ENCODE results near the gene CBLB.

The CBLB gene

DNA sequence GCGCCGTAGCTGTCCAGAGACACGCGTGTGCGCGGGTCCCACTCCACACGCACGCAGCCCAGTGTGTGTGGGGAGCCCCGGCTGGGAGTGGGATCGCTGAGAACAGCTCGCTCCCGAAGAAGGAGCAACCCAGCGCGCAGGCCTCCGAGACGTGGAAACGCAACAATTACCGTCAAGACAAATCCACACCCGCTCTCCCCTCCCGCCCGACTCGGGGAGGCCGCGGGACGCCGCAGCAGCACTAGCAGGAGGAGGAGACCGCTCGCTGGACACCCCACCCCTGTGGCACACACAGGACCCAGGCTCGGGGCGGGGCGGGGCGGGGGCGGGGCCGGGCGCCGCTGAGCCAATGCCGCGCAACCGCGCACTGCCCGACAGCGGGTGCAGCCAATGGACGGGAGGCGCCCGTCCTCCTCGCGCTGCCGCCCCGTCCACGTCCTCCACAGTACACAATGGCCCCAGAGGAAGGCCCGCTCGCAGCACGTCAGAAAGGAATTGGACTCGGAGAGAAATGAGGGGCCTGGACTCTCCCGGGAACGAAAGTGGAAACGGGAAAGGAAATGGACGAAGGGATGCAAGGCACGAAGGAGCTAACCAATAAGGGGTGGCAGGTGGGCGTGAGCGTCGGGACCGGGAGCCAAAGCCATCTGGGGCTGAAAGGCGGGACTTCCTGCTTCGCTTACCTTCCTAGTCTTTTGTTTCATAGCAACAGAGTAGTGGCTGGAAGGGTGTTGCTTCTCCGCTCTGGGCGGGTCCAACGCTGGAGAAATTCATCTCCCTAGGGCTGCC is at the start of gene CBLB:
TSS of gene CBLB (minus strand) at position 271 of the 789 bp plus-strand sequence. CDS start 1,435 bp downstream, outside the sequence.
- H3K36me3 ChIP-seq (ENCODE audit: control insufficient read depth, insufficient read depth, low read length) = peaks cover 10% of the 10 kb centered on the region
- no peaks in the 10 kb centered on the region for H3K9me3 ChIP-seq (ENCODE audit: control insufficient read depth, insufficient read depth, low read depth, low read length)
- no peaks in the 10 kb centered on the region for H3K27me3 ChIP-seq (ENCODE audit: control insufficient read depth, insufficient read depth, low read length)
- peak within 1 kb of the TSS; percentile 61 for H3K27ac ChIP-seq (ENCODE audit: low read depth, low read length)
- peak within 1 kb of the TSS; percentile 88 for H3K9ac ChIP-seq (ENCODE audit: low read length)
- H3K4me3 ChIP-seq (ENCODE audit: low read depth, low read length) = peak within 1 kb of the TSS; percentile 67
- peaks cover 22% of the 10 kb centered on the region for H3K4me1 ChIP-seq (ENCODE audit: control insufficient read depth, insufficient read depth, low read length)

GRCh38 chr3:105916767-105917166 is 48.0 kb upstream of the CBLB start:
- Histone ChIP-seq H3K4me1 (ENCODE audit: control insufficient read depth, insufficient read depth, low read length) (no peaks in the 10 kb centered on the region), H3K9me3 (ENCODE audit: control insufficient read depth, insufficient read depth, low read depth, low read length) (peaks cover 3% of the 10 kb centered on the region), H3K36me3 (ENCODE audit: control insufficient read depth, insufficient read depth, low read length) (no peaks in the 10 kb centered on the region), H3K27me3 (ENCODE audit: control insufficient read depth, insufficient read depth, low read length) (no peaks in the 10 kb centered on the region), H3K27ac (ENCODE audit: low read depth, low read length) (no peak overlapping the region), H3K4me3 (ENCODE audit: low read depth, low read length) (no peak overlapping the region), H3K9ac (ENCODE audit: low read length) (no peak overlapping the region)

DNA sequence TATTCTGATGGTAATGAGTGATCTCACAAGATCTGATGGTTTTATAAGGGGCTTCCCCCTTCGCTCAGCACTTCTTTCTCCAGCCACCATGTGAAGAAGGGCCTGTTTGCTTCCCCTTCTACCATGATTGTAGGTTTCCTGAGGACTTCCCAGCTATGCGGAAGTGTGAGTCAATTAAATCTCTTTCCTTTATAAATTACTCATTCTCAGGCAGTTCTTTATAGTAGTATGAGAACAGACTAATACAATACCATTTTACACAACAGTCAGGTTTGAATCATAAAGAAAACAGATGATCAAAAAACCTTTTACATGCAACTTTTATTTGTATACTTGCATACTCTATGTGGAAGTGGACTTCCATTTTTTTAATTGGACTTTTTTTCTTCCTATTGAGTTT is 46.7 kb upstream of the CBLB start:
- Histone ChIP-seq H3K27ac (ENCODE audit: low read depth, low read length) (no peak overlapping the region), H3K27me3 (ENCODE audit: control insufficient read depth, insufficient read depth, low read length) (no peaks in the 10 kb centered on the region), H3K9ac (ENCODE audit: low read length) (no peak overlapping the region), H3K36me3 (ENCODE audit: control insufficient read depth, insufficient read depth, low read length) (no peaks in the 10 kb centered on the region), H3K9me3 (ENCODE audit: control insufficient read depth, insufficient read depth, low read depth, low read length) (peaks cover 3% of the 10 kb centered on the region), H3K4me3 (ENCODE audit: low read depth, low read length) (no peak overlapping the region), H3K4me1 (ENCODE audit: control insufficient read depth, insufficient read depth, low read length) (no peaks in the 10 kb centered on the region)

DNA sequence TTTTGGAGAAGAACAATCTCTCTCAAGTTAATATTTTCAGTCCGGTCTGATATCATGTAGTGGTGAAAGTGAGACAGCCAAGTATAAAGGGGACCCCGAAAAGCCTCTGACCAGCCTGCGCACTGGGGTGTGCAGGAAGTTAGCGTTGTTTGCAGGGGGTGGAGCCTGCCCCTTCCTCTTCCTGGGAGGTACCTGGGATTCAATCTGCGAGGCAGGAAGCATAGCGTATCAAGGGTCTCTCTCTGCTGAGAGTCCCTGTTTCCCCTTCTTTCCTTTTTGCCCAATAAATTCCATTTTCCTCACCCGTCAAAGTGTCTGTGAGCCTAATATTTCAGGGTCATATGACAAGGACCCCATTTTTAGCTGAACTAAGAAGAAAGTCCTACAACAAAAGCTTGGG is 44.8 kb upstream of the CBLB start:
- no peak overlapping the region for H3K4me3 ChIP-seq (ENCODE audit: low read depth, low read length)
- no peak overlapping the region for H3K9ac ChIP-seq (ENCODE audit: low read length)
- H3K36me3 ChIP-seq (ENCODE audit: control insufficient read depth, insufficient read depth, low read length) = no peaks in the 10 kb centered on the region
- H3K27me3 ChIP-seq (ENCODE audit: control insufficient read depth, insufficient read depth, low read length) = no peaks in the 10 kb centered on the region
- peaks cover 3% of the 10 kb centered on the region for H3K9me3 ChIP-seq (ENCODE audit: control insufficient read depth, insufficient read depth, low read depth, low read length)
- H3K4me1 ChIP-seq (ENCODE audit: control insufficient read depth, insufficient read depth, low read length) = no peaks in the 10 kb centered on the region
- H3K27ac ChIP-seq (ENCODE audit: low read depth, low read length) = no peak overlapping the region

DNA sequence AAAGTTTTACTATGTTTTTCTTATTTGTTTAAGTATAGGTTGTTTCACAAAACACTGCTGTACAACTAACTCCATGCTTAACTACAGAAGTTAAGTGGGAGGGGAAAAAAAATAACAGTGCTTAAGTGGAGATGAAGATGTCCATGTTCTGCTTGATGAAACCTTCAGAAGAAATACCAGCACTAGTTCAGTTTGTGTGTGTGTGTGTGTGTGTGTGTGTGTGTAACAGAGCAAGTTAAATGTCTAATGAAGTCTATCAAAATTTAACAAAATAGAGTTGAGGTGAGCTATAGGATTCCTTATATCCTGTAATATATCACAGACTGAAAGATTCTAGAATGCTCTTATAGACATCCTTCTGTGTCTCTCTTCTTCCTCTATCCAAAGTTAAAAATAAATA is 44.1 kb upstream of the CBLB start:
- Histone ChIP-seq H3K27me3 (ENCODE audit: control insufficient read depth, insufficient read depth, low read length) (no peaks in the 10 kb centered on the region), H3K4me1 (ENCODE audit: control insufficient read depth, insufficient read depth, low read length) (no peaks in the 10 kb centered on the region), H3K27ac (ENCODE audit: low read depth, low read length) (no peak overlapping the region), H3K9me3 (ENCODE audit: control insufficient read depth, insufficient read depth, low read depth, low read length) (peaks cover 3% of the 10 kb centered on the region), H3K4me3 (ENCODE audit: low read depth, low read length) (no peak overlapping the region), H3K36me3 (ENCODE audit: control insufficient read depth, insufficient read depth, low read length) (no peaks in the 10 kb centered on the region), H3K9ac (ENCODE audit: low read length) (no peak overlapping the region)

DNA sequence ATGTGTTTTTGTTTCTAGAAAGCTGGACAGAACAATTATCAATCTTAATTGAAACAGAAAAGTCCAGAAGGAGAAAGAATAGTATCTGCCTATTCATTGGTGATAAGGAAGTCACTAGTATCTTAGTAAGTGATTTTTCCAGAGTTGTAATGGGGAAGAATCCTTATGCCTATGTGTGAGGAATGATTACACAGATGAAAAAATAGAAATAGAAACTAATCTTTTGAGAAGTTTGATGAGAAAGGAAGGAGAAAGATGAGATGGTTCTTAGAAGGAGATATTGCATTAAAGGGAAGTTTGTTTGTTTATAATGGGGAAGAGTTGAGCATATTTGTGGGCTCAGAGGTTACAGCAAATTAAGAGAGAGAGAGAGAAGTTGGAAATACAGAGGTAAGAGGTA is 42.7 kb upstream of the CBLB start:
- peaks cover 3% of the 10 kb centered on the region for H3K9me3 ChIP-seq (ENCODE audit: control insufficient read depth, insufficient read depth, low read depth, low read length)
- no peaks in the 10 kb centered on the region for H3K36me3 ChIP-seq (ENCODE audit: control insufficient read depth, insufficient read depth, low read length)
- no peak overlapping the region for H3K4me3 ChIP-seq (ENCODE audit: low read depth, low read length)
- H3K4me1 ChIP-seq (ENCODE audit: control insufficient read depth, insufficient read depth, low read length) = no peaks in the 10 kb centered on the region
- no peak overlapping the region for H3K9ac ChIP-seq (ENCODE audit: low read length)
- no peaks in the 10 kb centered on the region for H3K27me3 ChIP-seq (ENCODE audit: control insufficient read depth, insufficient read depth, low read length)
- H3K27ac ChIP-seq (ENCODE audit: low read depth, low read length) = no peak overlapping the region

GRCh38 chr3:105907777-105908176 is 39.0 kb upstream of the CBLB start:
- Histone ChIP-seq H3K27me3 (ENCODE audit: control insufficient read depth, insufficient read depth, low read length) (no peaks in the 10 kb centered on the region), H3K9me3 (ENCODE audit: control insufficient read depth, insufficient read depth, low read depth, low read length) (no peaks in the 10 kb centered on the region), H3K36me3 (ENCODE audit: control insufficient read depth, insufficient read depth, low read length) (no peaks in the 10 kb centered on the region), H3K4me3 (ENCODE audit: low read depth, low read length) (no peak overlapping the region), H3K9ac (ENCODE audit: low read length) (no peak overlapping the region), H3K4me1 (ENCODE audit: control insufficient read depth, insufficient read depth, low read length) (no peaks in the 10 kb centered on the region), H3K27ac (ENCODE audit: low read depth, low read length) (no peak overlapping the region)

DNA sequence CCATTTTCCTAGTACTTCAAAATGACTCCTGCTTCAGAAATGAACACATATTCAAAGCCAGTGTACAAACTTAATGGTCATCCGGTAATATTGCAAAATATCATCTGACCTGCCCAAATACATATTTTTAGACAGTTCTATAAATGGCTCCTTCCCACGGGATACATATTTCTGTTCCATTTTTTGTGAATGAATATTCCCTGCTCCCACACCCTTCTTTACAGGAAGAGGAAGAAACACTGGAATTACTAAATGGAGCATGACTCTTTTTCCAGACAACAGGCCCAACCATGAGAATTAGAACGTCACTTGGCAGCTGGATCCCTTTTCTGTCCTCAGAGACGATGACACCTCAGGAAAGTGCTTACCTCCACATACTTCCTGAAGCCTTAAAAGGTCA is 38.0 kb upstream of the CBLB start:
- H3K36me3 ChIP-seq (ENCODE audit: control insufficient read depth, insufficient read depth, low read length) = no peaks in the 10 kb centered on the region
- H3K27ac ChIP-seq (ENCODE audit: low read depth, low read length) = no peak overlapping the region
- H3K9me3 ChIP-seq (ENCODE audit: control insufficient read depth, insufficient read depth, low read depth, low read length) = no peaks in the 10 kb centered on the region
- no peaks in the 10 kb centered on the region for H3K4me1 ChIP-seq (ENCODE audit: control insufficient read depth, insufficient read depth, low read length)
- no peak overlapping the region for H3K4me3 ChIP-seq (ENCODE audit: low read depth, low read length)
- H3K9ac ChIP-seq (ENCODE audit: low read length) = no peak overlapping the region
- H3K27me3 ChIP-seq (ENCODE audit: control insufficient read depth, insufficient read depth, low read length) = no peaks in the 10 kb centered on the region

- H3K9me3 ChIP-seq (ENCODE audit: control insufficient read depth, insufficient read depth, low read depth, low read length) = no peaks in the 10 kb centered on the region
- no peaks in the 10 kb centered on the region for H3K27me3 ChIP-seq (ENCODE audit: control insufficient read depth, insufficient read depth, low read length)
- H3K9ac ChIP-seq (ENCODE audit: low read length) = no peak overlapping the region
- no peak overlapping the region for H3K27ac ChIP-seq (ENCODE audit: low read depth, low read length)
- H3K4me3 ChIP-seq (ENCODE audit: low read depth, low read length) = no peak overlapping the region
- no peaks in the 10 kb centered on the region for H3K4me1 ChIP-seq (ENCODE audit: control insufficient read depth, insufficient read depth, low read length)
- H3K36me3 ChIP-seq (ENCODE audit: control insufficient read depth, insufficient read depth, low read length) = no peaks in the 10 kb centered on the region
These were observed 37.5 kb upstream of the CBLB start for GRCh38 chr3:105906345-105906744.

DNA sequence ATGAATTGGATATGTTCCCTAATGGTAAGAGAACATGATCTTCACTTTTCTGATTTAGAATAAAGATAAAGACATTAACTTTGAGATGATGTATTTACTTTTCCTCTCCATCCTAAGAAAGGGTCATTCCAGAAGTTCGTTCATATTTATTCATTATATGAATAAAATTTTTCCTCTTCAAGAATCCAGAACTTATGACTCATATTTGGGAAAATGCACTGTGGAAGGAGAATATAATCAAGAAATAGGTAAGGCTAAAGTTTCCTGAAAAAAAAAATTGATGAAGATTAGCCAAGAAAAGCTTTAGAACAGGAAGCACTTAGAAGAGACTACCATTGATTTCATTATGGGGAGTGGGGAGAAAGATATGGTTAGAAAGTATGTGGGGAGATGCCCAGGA is 36.5 kb upstream of the CBLB start:
- Histone ChIP-seq H3K27me3 (ENCODE audit: control insufficient read depth, insufficient read depth, low read length) (no peaks in the 10 kb centered on the region), H3K36me3 (ENCODE audit: control insufficient read depth, insufficient read depth, low read length) (no peaks in the 10 kb centered on the region), H3K4me3 (ENCODE audit: low read depth, low read length) (no peak overlapping the region), H3K4me1 (ENCODE audit: control insufficient read depth, insufficient read depth, low read length) (no peaks in the 10 kb centered on the region), H3K9me3 (ENCODE audit: control insufficient read depth, insufficient read depth, low read depth, low read length) (no peaks in the 10 kb centered on the region), H3K27ac (ENCODE audit: low read depth, low read length) (no peak overlapping the region), H3K9ac (ENCODE audit: low read length) (no peak overlapping the region)

DNA sequence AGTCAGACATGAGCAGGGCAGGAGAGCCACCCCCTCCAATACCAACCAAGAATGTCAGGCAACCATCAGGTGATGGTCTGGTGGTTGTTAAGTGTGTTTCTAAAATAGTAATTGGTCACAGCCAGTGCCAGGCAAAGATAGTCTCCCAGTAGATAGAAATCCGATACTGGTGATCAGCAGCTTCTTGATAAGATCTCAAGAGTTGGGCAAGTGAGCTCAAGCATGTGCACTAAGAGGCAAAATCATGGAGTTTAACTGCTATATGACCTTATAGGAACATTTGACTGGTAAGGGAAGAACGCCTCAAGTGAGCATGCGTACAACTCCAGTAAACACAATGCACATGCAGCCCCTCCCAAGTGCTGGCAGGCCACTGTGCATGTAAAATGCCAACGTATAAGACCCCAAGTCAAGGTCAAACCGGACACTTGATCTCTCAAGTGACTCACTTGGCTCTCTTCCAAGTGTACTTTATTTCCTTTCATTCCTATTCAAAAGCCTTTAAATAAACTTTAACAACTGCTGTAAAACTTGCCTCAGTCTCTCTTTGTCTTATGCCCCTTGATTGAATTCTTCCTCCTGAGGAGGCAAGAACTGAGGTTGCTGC is 36.0 kb upstream of the CBLB start:
- Histone ChIP-seq H3K27ac (ENCODE audit: low read depth, low read length) (no peak overlapping the region), H3K4me1 (ENCODE audit: control insufficient read depth, insufficient read depth, low read length) (no peaks in the 10 kb centered on the region), H3K4me3 (ENCODE audit: low read depth, low read length) (no peak overlapping the region), H3K9me3 (ENCODE audit: control insufficient read depth, insufficient read depth, low read depth, low read length) (no peaks in the 10 kb centered on the region), H3K27me3 (ENCODE audit: control insufficient read depth, insufficient read depth, low read length) (no peaks in the 10 kb centered on the region), H3K9ac (ENCODE audit: low read length) (no peak overlapping the region), H3K36me3 (ENCODE audit: control insufficient read depth, insufficient read depth, low read length) (no peaks in the 10 kb centered on the region)
